Measurements from ENCODE around the gene TM9SF4. TPM values are rescaled to one million over a fixed set of nuclear protein-coding genes. Genes with fewer than 3 reads are reported as not detected.

Gene TM9SF4
- polyA plus RNA-seq, 1 donor (not counting 4 experiments of a cell fraction or from before 2014, with no cell fraction given): 49.4 TPM

- Histone ChIP-seq H3K4me1 (ENCODE audit: control insufficient read depth, extremely low read depth, insufficient read depth, low read length) (no peaks in the 10 kb centered on the region), H3K4me2 (ENCODE audit: control insufficient read depth, extremely low read depth, insufficient read depth, low read depth, low read length) (no peak overlapping the region), H3K9ac (ENCODE audit: control insufficient read depth, extremely low read depth, insufficient read depth, low read length) (no peak overlapping the region), H3K27ac (ENCODE audit: control insufficient read depth, insufficient read depth, low read length) (no peak overlapping the region), H4K20me1 (ENCODE audit: control insufficient read depth, extremely low read depth, insufficient read depth, low read length) (no peaks in the 10 kb centered on the region), H3K79me2 (ENCODE audit: control insufficient read depth, insufficient read depth, low read length) (no peaks in the 10 kb centered on the region), H3K9me3 (ENCODE audit: control insufficient read depth, low read depth, low read length) (no peaks in the 10 kb centered on the region), H3K4me3 (ENCODE audit: control insufficient read depth in 2 of 3, extremely low read depth in 1 of 3, insufficient read depth in 2 of 3, low read depth in 1 of 3, low read length in 3 of 3) (no peak overlapping the region), H2AFZ (ENCODE audit: control insufficient read depth, low read length) (no peak overlapping the region), H3K9me1 (ENCODE audit: control insufficient read depth, extremely low read depth, insufficient read depth, low read length) (no peaks in the 10 kb centered on the region), H3K36me3 (ENCODE audit: control insufficient read depth in 2 of 2, extremely low read depth in 1 of 2, insufficient read depth in 2 of 2, low read length in 2 of 2) (no peaks in the 10 kb centered on the region), H3K27me3 (ENCODE audit: control insufficient read depth, extremely low read depth, insufficient read depth, low read length) (peaks cover 10% of the 10 kb centered on the region)
- dilution Hi-C loops (cut with MboI; ENCODE audit: extremely low pct_ligation_motif_present, low sequenced_read_pairs): no loop called here
- no peak for TF ChIP-seq CTCF (optimal IDR thresholded peaks at IDR 0.05 in 1 of 3, IDR thresholded peaks at IDR 0.05 in 1 of 3, conservative IDR thresholded peaks at IDR 0.05 in 1 of 3; ENCODE audit: extremely low read depth in 1 of 3, insufficient read depth in 2 of 3, low read length in 3 of 3)
- TF ChIP-seq EZH2 (IDR thresholded peaks at IDR 0.05; ENCODE audit: low read length): no peak
- DNase-seq (ENCODE audit: low read depth, low spot score): no peak
- FAIRE-seq: no peak
Observed at GRCh38 chr20:32067234-32067821, 42.2 kb upstream of the TM9SF4 start.

- H3K9me1 ChIP-seq (ENCODE audit: control insufficient read depth, extremely low read depth, insufficient read depth, low read length): no peaks in the 10 kb centered on the region
- no peak overlapping the region for H3K9ac ChIP-seq (ENCODE audit: control insufficient read depth, extremely low read depth, insufficient read depth, low read length)
- H3K36me3 ChIP-seq (ENCODE audit: control insufficient read depth in 2 of 2, extremely low read depth in 1 of 2, insufficient read depth in 2 of 2, low read length in 2 of 2): no peaks in the 10 kb centered on the region
- no peak for FAIRE-seq
- no peaks in the 10 kb centered on the region for H4K20me1 ChIP-seq (ENCODE audit: control insufficient read depth, extremely low read depth, insufficient read depth, low read length)
- H3K4me3 ChIP-seq (ENCODE audit: control insufficient read depth in 2 of 3, extremely low read depth in 1 of 3, insufficient read depth in 2 of 3, low read depth in 1 of 3, low read length in 3 of 3): no peak overlapping the region
- no peak overlapping the region for H3K4me2 ChIP-seq (ENCODE audit: control insufficient read depth, extremely low read depth, insufficient read depth, low read depth, low read length)
- no peak for TF ChIP-seq CTCF (optimal IDR thresholded peaks at IDR 0.05 in 1 of 3, IDR thresholded peaks at IDR 0.05 in 1 of 3, conservative IDR thresholded peaks at IDR 0.05 in 1 of 3; ENCODE audit: extremely low read depth in 1 of 3, insufficient read depth in 2 of 3, low read length in 3 of 3)
- no peak for TF ChIP-seq EZH2 (IDR thresholded peaks at IDR 0.05; ENCODE audit: low read length)
- no peak for DNase-seq (ENCODE audit: low read depth, low spot score)
- no peaks in the 10 kb centered on the region for H3K9me3 ChIP-seq (ENCODE audit: control insufficient read depth, low read depth, low read length)
- no peaks in the 10 kb centered on the region for H3K4me1 ChIP-seq (ENCODE audit: control insufficient read depth, extremely low read depth, insufficient read depth, low read length)
- dilution Hi-C loops (cut with MboI; ENCODE audit: extremely low pct_ligation_motif_present, low sequenced_read_pairs): no loop called here
- H3K27me3 ChIP-seq (ENCODE audit: control insufficient read depth, extremely low read depth, insufficient read depth, low read length): peaks cover 4% of the 10 kb centered on the region
- H2AFZ ChIP-seq (ENCODE audit: control insufficient read depth, low read length): no peak overlapping the region
- no peak overlapping the region for H3K27ac ChIP-seq (ENCODE audit: control insufficient read depth, insufficient read depth, low read length)
- H3K79me2 ChIP-seq (ENCODE audit: control insufficient read depth, insufficient read depth, low read length): no peaks in the 10 kb centered on the region
Observed at GRCh38 chr20:32068174-32068573, 41.3 kb upstream of the TM9SF4 start.

Measured in keratinocyte (primary cell).